Measurements from ENCODE around the gene SNRPA.

The SNRPA gene

GRCh38 chr19:40750874-40751537 lies at the start of gene SNRPA:
Gene SNRPA (plus strand): TSS chr19:40751203. CDS start chr19:40751409, 206 bp downstream.
- DNase-seq (ENCODE audit: low read depth) = peak; percentile 88

GRCh38 chr19:40701758-40702157 lies 49.2 kb upstream of the SNRPA start:
- DNase-seq (ENCODE audit: low read depth) = no peak

DNA sequence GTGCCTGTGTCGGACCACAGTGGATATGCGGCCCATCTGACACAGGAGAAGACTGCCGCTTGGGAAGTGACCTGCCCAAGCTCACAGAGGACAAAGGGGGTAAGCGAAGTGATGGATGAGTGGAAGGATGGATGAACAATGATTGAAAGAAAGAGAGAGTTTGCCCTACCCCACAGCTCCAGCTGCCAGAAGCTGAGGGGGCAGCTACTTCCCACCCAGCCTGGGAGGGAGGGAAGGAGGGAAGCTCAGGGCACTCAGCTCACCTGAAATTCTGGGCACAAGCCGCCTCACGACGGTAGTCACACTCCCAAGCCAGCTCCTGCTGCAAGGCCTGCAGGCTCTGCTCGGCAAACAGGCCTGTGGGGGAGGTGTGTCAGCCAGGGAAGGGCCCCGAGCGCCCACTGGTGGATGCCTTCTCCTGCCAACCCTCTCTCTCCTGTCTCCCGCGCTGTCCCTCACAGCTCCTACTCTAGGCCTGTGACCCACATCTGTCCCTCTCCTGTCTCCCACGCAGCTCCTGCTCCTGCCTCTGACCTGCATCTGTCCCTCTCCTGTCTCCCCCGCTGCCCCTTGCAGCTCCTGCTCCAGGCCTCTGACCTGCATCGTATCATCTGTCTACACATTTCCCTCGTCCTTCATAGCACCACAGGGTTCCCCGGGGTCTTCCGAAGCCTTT lies 48.5 kb upstream of the SNRPA start:
- no peak for DNase-seq (ENCODE audit: low read depth)

DNA sequence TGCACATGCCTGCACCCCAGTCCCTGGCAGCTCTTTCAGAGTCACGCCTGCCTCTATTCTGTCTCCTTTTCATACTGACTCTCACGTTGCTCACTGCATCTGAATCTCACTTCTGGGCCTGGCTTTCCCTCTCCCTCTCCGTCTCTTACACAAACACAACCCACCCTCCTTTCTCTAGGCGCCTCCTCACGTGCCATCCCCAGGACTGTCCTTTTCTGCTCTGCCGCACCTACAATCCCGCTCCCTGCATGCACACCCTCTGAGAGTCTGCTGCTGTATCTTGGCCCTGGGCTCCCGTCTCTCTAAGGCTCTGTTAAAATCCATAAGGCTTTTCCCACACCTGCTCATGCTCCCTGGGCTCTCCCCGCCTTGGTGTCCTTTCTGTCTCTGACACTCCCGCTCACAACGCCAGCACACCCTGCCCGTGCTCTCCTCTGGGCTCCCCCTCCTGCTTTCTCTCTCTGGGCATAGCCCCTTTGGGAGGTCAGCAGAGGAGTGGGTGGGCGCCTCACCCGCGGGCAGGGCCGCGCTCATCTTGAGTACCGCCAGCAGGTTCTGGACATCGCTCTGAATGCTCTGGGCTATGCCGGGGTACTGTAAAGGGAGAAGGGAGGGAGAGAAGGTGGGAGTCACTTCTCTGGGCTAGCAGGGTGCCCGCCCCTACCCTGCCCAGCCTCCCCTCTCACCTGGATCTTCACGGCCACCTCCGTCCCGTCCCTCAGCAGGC lies 47.8 kb upstream of the SNRPA start:
- DNase-seq (ENCODE audit: low read depth) = no peak

DNA sequence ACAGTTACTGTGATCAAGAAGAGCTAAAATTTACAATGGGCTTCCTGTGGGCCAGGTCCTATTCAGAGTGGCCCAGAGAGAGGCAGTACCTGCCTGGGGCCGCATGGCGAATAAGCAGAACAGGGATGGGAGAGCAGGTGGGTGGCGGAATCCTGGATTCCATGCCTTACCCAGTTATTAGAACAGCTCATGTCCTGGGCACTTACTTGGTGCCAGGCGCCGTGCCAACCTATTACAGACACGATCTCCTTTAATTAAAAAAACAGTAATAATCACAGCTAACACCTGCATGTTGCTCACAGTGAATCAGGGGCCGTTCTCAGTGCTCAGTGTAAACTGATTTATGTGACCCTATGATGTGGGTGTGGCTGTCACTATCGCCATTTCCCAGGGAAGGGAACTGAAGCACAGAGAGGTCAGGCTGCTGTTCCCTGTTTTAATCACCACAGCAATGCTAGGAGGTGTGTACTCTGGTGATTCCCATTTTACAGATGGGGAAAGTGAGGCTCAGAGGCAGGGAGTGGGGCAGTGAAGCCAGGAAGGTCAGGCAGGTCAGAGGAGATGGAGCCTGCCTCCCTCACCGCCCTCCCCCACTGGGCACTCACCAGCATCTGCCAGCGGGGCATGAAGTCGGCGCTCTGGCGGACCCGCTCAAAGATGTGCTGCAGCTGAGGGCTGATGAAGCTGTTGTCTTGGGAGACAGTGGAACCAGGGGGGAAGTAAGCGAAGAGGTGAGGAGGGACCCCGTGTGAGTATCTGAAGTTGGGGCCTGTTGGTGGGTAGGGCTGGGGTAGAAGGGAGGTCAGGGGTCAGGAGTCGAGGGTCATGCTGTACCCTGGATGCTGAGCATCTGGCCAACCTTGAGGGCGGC lies 46.3 kb upstream of the SNRPA start:
- no peak for DNase-seq (ENCODE audit: low read depth)

DNA sequence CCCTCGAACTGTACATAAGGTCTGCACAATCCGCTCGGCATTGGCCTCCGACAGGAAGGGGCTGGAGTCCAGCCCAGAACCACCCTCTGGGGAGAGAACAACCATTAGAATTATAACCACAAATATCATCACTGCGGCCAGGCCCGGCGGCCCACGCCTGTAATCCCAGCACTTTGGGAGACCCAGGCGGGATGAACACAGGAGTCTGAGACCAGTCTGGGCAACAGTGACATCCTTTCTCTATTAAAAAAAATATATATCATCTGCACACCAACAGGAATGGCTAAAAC lies 45.7 kb upstream of the SNRPA start:
- no peak for DNase-seq (ENCODE audit: low read depth)

GRCh38 chr19:40705950-40706619 lies 44.9 kb upstream of the SNRPA start:
- DNase-seq (ENCODE audit: low read depth) = no peak

- no peak for DNase-seq (ENCODE audit: low read depth)
Measured at GRCh38 chr19:40707615-40708014, 43.4 kb upstream of the SNRPA start.

- no peak for DNase-seq (ENCODE audit: low read depth)
Measured at GRCh38 chr19:40709817-40710216, 41.2 kb upstream of the SNRPA start.

DNA sequence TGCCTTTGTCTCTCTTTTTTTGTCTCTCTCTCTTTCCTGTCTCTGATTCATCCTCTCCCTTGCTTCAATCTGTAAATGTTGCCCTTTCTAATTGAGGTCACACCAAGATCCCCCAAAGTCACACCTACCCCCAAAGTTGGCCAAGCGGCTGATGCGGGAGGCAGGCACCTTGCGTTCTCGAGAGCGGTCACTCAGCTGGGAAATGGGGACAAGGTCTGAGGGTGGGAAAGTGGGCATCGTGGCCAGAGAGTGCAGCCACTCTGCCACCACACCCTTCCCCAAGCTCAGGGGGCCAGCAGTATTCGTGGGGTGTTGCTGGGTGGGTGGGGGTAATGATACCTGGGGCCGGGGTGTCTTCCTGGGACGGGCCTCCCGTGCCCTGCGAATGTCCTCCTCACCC lies 37.1 kb upstream of the SNRPA start:
- DNase-seq (ENCODE audit: low read depth) = no peak

DNA sequence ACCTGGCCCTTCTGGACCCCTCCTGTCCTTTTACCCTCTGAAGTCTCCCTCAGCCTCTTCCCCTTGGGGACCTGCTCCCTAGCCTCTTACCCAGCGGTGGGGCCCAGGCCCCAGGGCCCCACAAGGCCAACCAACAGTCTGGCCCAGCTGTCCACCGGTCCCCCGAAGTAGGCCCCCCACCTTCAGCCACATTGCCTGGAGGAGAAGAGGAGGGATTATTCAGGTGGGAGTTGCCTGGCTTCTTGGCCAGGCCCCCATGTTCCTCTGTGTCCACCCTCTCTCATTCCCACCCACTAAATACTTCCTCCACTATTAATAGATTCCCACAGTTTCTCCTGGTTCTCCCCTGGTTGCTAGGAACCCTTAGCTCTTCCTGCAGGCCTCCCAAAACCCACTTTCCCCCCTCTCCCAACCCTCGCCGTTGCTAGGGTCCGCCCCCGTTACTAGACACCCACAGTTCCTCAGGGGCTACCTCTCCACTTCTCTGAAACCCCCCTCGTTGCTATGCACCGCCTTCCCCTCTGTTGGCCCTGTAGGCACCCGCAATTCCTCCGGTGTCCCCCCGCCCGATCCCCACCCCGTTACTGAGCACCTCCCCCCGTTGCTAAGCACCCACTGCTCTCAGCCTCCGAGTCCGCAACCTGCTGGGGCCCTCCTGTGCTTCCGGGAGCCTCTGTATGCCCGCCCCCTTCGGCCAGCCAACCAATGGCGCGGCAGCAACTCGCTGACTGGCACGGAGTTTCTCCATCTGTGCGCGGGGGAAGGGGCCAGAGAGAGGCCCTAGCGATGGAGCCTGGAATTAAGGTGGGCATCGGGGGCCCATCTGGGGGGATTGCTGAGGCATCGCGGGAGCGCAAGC lies 36.3 kb upstream of the SNRPA start:
- DNase-seq (ENCODE audit: low read depth) = peak; percentile 85

DNA sequence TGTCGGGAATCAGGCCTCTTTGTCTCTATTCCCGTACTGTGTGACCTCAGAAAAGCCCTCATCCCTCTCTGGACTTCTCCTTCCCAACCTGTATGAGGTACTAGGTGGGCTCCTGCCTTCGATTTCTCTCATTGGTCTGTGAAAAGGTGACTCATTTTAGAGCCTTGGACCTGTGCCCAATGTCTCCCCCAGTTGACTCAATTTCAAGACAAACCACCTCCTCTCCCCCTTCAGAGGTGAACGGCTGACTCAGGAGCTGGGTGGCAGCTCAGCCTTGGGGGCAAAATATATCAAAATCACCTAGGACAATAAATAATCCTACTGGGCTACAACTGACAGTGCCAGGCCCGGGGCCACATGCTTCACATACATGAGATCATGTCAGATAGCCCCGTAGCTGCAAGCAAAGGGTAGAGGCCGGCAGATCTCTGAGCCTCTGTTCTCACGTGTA lies 34.9 kb upstream of the SNRPA start:
- peak; percentile 43 for DNase-seq (ENCODE audit: low read depth)

GRCh38 chr19:40716482-40717324 lies 34.3 kb upstream of the SNRPA start, which contains the start of the genes COQ8B and ITPKC:
Gene COQ8B (minus strand): TSS chr19:40716886. CDS start chr19:40714632, 2,254 bp downstream.
Gene ITPKC (plus strand): TSS chr19:40717112. CDS start chr19:40717136, 24 bp downstream.
- peak; percentile 99 for DNase-seq (ENCODE audit: low read depth)

DNA sequence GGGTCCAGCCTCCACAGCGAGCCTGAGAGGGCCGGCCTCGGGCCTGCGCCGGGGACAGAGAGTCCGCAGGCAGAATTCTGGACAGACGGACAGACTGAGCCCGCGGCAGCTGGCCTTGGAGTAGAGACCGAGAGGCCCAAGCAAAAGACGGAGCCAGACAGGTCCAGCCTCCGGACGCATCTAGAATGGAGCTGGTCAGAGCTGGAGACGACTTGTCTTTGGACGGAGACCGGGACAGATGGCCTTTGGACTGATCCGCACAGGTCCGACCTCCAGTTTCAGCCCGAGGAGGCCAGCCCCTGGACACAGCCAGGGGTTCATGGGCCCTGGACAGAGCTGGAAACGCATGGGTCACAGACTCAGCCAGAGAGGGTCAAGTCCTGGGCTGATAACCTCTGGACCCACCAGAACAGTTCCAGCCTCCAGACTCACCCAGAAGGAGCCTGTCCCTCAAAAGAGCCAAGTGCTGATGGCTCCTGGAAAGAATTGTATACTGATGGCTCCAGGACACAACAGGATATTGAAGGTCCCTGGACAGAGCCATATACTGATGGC lies 33.6 kb upstream of the SNRPA start:
- DNase-seq (ENCODE audit: low read depth) = no peak

GRCh38 chr19:40717880-40718773 lies 32.9 kb upstream of the SNRPA start:
- no peak for DNase-seq (ENCODE audit: low read depth)

- no peak for DNase-seq (ENCODE audit: low read depth)
Measured at GRCh38 chr19:40718774-40719391, 32.1 kb upstream of the SNRPA start.

- DNase-seq (ENCODE audit: low read depth) = no peak
Measured at GRCh38 chr19:40719414-40719894, 31.5 kb upstream of the SNRPA start.

- no peak for DNase-seq (ENCODE audit: low read depth)
Measured at GRCh38 chr19:40721140-40721486, 29.9 kb upstream of the SNRPA start.

Measured in activated T-helper 1 cell treated with Interleukin-2 at 50 U/mL for 16 hours (primary cell).